Esophagus muscularis mucosa (tissue), 3 donors: ENCODE results near the gene FOLR2.
"Not testable (repeated sequence)": the region's sequence is repeated elsewhere in the genome, so short reads cannot be mapped to it uniquely, and the experiment has no call there.

Source experiments
- CTCF ChIP-seq, 3 experiments: fragments of 200-600 bp in 2 of 3; fragments of 450-650 bp in 1 of 3; sonication (generic) in 2 of 3; IDR thresholded peaks; one replicate each; pipeline ENCODE4 v1.5.1; 2017 to 2019; ENCODE audit warnings: antibody characterized with exemption in 3 of 3, mild to moderate bottlenecking in 2 of 3, moderate library complexity in 1 of 3
- POLR2AphosphoS5 ChIP-seq, 2 donors: sonication (generic); formaldehyde crosslinking; IDR thresholded peaks; one replicate each; pipeline ENCODE4 v1.6.1; 2017; ENCODE audit warnings: antibody characterized with exemption in 2 of 2

- TF ChIP-seq CTCF, POLR2AphosphoS5 (IDR thresholded peaks at IDR 0.05): not testable (repeated sequence)
These were observed 46.8 kb upstream of the FOLR2 start for GRCh38 chr11:72169754-72170153.
